Measurements from ENCODE around the gene PPIH. TPM values are rescaled to one million over a fixed set of nuclear protein-coding genes. Genes with fewer than 3 reads are reported as not detected.
"Not testable (repeated sequence)": the region's sequence is repeated elsewhere in the genome, so short reads cannot be mapped to it uniquely, and the experiment has no call there.

Gene PPIH
- polyA plus RNA-seq, 3 donors = 53.9 to 62.5 (median 57.5) TPM

GRCh38 chr1:42681741-42682483 is 23.7 kb downstream of the PPIH start, which contains the start of gene YBX1:
Gene YBX1 (plus strand): TSS chr1:42682418. CDS start chr1:42682566, 148 bp downstream.
- peak; percentile 97 to 98 (median 98) for DNase-seq (ENCODE audit: low read depth in 3 of 3, low spot score in 2 of 3)

- not testable (repeated sequence) for DNase-seq (ENCODE audit: low read depth in 3 of 3, low spot score in 2 of 3)
Measured at GRCh38 chr1:42682484-42682738, 24.2 kb downstream of the PPIH start.

- no peak for DNase-seq (ENCODE audit: low read depth in 3 of 3, low spot score in 2 of 3)
Measured at GRCh38 chr1:42682739-42683531, 24.7 kb downstream of the PPIH start.

- no peak for DNase-seq (ENCODE audit: low read depth in 3 of 3, low spot score in 2 of 3)
Measured at GRCh38 chr1:42684139-42684538, 25.9 kb downstream of the PPIH start.

- DNase-seq (ENCODE audit: low read depth in 3 of 3, low spot score in 2 of 3) = no peak
Measured at GRCh38 chr1:42686418-42686817, 28.2 kb downstream of the PPIH start.

GRCh38 chr1:42689912-42690311 is 31.7 kb downstream of the PPIH start:
- DNase-seq (ENCODE audit: low read depth in 3 of 3, low spot score in 2 of 3) = no peak

GRCh38 chr1:42690477-42691156 is 32.4 kb downstream of the PPIH start:
- DNase-seq (ENCODE audit: low read depth in 3 of 3, low spot score in 2 of 3) = no peak

- DNase-seq (ENCODE audit: low read depth in 3 of 3, low spot score in 2 of 3) = no peak
Measured at GRCh38 chr1:42691157-42691498, 32.9 kb downstream of the PPIH start.

- DNase-seq (ENCODE audit: low read depth in 3 of 3, low spot score in 2 of 3) = no peak
Measured at GRCh38 chr1:42692461-42692860, 34.2 kb downstream of the PPIH start.

GRCh38 chr1:42692911-42693310 is 34.7 kb downstream of the PPIH start:
- no peak for DNase-seq (ENCODE audit: low read depth in 3 of 3, low spot score in 2 of 3)

GRCh38 chr1:42698081-42698813 is 40.0 kb downstream of the PPIH start:
- no peak for DNase-seq (ENCODE audit: low read depth in 3 of 3, low spot score in 2 of 3)

- DNase-seq (ENCODE audit: low read depth in 3 of 3, low spot score in 2 of 3) = no peak
Measured at GRCh38 chr1:42700006-42700405, 41.8 kb downstream of the PPIH start.

GRCh38 chr1:42703888-42704464 is 45.8 kb downstream of the PPIH start:
- no peak for DNase-seq (ENCODE audit: low read depth in 3 of 3, low spot score in 2 of 3)

GRCh38 chr1:42712808-42713207 is 54.6 kb downstream of the PPIH start:
- not testable (repeated sequence) for DNase-seq (ENCODE audit: low read depth in 3 of 3, low spot score in 2 of 3)

- DNase-seq (ENCODE audit: low read depth in 3 of 3, low spot score in 2 of 3) = no peak
Measured at GRCh38 chr1:42713293-42713692, 55.1 kb downstream of the PPIH start.

GRCh38 chr1:42714441-42714840 is 56.2 kb downstream of the PPIH start:
- DNase-seq (ENCODE audit: low read depth in 3 of 3, low spot score in 2 of 3) = not testable (repeated sequence)

GRCh38 chr1:42720868-42721267 is 62.6 kb downstream of the PPIH start:
- no peak for DNase-seq (ENCODE audit: low read depth in 3 of 3, low spot score in 2 of 3)

GRCh38 chr1:42721926-42722325 is 63.7 kb downstream of the PPIH start:
- DNase-seq (ENCODE audit: low read depth in 3 of 3, low spot score in 2 of 3) = no peak

- not testable (repeated sequence) for DNase-seq (ENCODE audit: low read depth in 3 of 3, low spot score in 2 of 3)
Measured at GRCh38 chr1:42722403-42722802, 64.2 kb downstream of the PPIH start.

- no peak for DNase-seq (ENCODE audit: low read depth in 3 of 3, low spot score in 2 of 3)
Measured at GRCh38 chr1:42723511-42723910, 65.3 kb downstream of the PPIH start.

- not testable (repeated sequence) for DNase-seq (ENCODE audit: low read depth in 3 of 3, low spot score in 2 of 3)
Measured at GRCh38 chr1:42725820-42726219, 67.6 kb downstream of the PPIH start.
